H1 (cell line): ENCODE results near the gene PSIP1. TPM values are rescaled to one million over a fixed set of nuclear protein-coding genes. Genes with fewer than 3 reads are reported as not detected.

Experiments used
- CBX5 ChIP-seq: fragments of 300-800, 300-1000 bp; sonication (generic); IDR thresholded peaks from 2 replicates; pipeline ENCODE4 v1.7.1; 2016; ENCODE audit warnings: antibody characterized with exemption, low read length, low read depth
- EP300 ChIP-seq, 2 experiments: IDR thresholded peaks; 1 replicate in 1 of 2; 2 replicates in 1 of 2; pipeline ENCODE4 v1.6.1; 2011 to 2012; ENCODE audit warnings: low read depth in 2 of 2, low read length in 2 of 2, mild to moderate bottlenecking in 2 of 2, borderline replicate concordance in 1 of 2, inconsistent platforms in 1 of 2, moderate library complexity in 1 of 2
- PHF8 ChIP-seq: fragments of 200-600 bp; sonication (generic); conservative IDR thresholded peaks from 2 replicates; pipeline ENCODE4 v1.7.1; 2012; ENCODE audit warnings: low read depth, mild to moderate bottlenecking, inconsistent platforms, low read length, moderate library complexity
- SP1 ChIP-seq: IDR thresholded peaks from 2 replicates; pipeline ENCODE4 v1.6.1; 2011; ENCODE audit warnings: low read depth, low read length
- SRF ChIP-seq: IDR thresholded peaks from 2 replicates; pipeline ENCODE4 v1.6.1; 2011; ENCODE audit warnings: mild to moderate bottlenecking, low read depth, low read length, moderate library complexity
- USF2 ChIP-seq: IDR thresholded peaks from 2 replicates; pipeline ENCODE4 v1.6.1; 2011; ENCODE audit warnings: low read length, improper control_type of control experiment
- polyA plus RNA-seq, 7 experiments: library from polyadenylated mRNA; depleted of rRNA in 3 of 7; stranded (reverse) in 5 of 7; unstranded in 2 of 7; fragments of >200 nt in 5 of 7; fragments of 200-250 nt in 2 of 7; gene quantifications; 1 replicate in 5 of 7; 2 replicates in 1 of 7; 4 replicates in 1 of 7; pipeline versions ENCODE4 v1.2.1 to v1.2.3, GENCODE V29; 2011 to 2013; ENCODE audit warnings: missing spikeins in 2 of 7, mixed read lengths in 2 of 7
- total RNA-seq: library from RNA; stranded (reverse); fragmentation: NEBNext Ultra II Directional; extraction: Animal tissue kit (Norgen Biotek cat#: 25700); gene quantifications from 2 replicates; pipeline ENCODE4 v1.2.1, GENCODE V29; 2021
- TF ChIP-seq, protein P1 (sequence below): fragments of 300-600 bp; sonication (generic); IDR thresholded peaks from 2 replicates; pipeline ENCODE4 v1.7.1; 2012; ENCODE audit warnings: low read length, moderate library complexity, mild to moderate bottlenecking, inconsistent platforms; ENCODE audit not compliant: insufficient replicate concordance

PSIP1 gene
- total and polyA plus RNA-seq, 2 of the 8 experiments (the other 6 are each of a cell fraction or from before 2014, with no cell fraction given) = 63.3 to 387 TPM

GRCh38 chr9:15453956-15454355, 56.8 kb downstream of the PSIP1 start (continued):
- TF ChIP-seq, protein P1, sequence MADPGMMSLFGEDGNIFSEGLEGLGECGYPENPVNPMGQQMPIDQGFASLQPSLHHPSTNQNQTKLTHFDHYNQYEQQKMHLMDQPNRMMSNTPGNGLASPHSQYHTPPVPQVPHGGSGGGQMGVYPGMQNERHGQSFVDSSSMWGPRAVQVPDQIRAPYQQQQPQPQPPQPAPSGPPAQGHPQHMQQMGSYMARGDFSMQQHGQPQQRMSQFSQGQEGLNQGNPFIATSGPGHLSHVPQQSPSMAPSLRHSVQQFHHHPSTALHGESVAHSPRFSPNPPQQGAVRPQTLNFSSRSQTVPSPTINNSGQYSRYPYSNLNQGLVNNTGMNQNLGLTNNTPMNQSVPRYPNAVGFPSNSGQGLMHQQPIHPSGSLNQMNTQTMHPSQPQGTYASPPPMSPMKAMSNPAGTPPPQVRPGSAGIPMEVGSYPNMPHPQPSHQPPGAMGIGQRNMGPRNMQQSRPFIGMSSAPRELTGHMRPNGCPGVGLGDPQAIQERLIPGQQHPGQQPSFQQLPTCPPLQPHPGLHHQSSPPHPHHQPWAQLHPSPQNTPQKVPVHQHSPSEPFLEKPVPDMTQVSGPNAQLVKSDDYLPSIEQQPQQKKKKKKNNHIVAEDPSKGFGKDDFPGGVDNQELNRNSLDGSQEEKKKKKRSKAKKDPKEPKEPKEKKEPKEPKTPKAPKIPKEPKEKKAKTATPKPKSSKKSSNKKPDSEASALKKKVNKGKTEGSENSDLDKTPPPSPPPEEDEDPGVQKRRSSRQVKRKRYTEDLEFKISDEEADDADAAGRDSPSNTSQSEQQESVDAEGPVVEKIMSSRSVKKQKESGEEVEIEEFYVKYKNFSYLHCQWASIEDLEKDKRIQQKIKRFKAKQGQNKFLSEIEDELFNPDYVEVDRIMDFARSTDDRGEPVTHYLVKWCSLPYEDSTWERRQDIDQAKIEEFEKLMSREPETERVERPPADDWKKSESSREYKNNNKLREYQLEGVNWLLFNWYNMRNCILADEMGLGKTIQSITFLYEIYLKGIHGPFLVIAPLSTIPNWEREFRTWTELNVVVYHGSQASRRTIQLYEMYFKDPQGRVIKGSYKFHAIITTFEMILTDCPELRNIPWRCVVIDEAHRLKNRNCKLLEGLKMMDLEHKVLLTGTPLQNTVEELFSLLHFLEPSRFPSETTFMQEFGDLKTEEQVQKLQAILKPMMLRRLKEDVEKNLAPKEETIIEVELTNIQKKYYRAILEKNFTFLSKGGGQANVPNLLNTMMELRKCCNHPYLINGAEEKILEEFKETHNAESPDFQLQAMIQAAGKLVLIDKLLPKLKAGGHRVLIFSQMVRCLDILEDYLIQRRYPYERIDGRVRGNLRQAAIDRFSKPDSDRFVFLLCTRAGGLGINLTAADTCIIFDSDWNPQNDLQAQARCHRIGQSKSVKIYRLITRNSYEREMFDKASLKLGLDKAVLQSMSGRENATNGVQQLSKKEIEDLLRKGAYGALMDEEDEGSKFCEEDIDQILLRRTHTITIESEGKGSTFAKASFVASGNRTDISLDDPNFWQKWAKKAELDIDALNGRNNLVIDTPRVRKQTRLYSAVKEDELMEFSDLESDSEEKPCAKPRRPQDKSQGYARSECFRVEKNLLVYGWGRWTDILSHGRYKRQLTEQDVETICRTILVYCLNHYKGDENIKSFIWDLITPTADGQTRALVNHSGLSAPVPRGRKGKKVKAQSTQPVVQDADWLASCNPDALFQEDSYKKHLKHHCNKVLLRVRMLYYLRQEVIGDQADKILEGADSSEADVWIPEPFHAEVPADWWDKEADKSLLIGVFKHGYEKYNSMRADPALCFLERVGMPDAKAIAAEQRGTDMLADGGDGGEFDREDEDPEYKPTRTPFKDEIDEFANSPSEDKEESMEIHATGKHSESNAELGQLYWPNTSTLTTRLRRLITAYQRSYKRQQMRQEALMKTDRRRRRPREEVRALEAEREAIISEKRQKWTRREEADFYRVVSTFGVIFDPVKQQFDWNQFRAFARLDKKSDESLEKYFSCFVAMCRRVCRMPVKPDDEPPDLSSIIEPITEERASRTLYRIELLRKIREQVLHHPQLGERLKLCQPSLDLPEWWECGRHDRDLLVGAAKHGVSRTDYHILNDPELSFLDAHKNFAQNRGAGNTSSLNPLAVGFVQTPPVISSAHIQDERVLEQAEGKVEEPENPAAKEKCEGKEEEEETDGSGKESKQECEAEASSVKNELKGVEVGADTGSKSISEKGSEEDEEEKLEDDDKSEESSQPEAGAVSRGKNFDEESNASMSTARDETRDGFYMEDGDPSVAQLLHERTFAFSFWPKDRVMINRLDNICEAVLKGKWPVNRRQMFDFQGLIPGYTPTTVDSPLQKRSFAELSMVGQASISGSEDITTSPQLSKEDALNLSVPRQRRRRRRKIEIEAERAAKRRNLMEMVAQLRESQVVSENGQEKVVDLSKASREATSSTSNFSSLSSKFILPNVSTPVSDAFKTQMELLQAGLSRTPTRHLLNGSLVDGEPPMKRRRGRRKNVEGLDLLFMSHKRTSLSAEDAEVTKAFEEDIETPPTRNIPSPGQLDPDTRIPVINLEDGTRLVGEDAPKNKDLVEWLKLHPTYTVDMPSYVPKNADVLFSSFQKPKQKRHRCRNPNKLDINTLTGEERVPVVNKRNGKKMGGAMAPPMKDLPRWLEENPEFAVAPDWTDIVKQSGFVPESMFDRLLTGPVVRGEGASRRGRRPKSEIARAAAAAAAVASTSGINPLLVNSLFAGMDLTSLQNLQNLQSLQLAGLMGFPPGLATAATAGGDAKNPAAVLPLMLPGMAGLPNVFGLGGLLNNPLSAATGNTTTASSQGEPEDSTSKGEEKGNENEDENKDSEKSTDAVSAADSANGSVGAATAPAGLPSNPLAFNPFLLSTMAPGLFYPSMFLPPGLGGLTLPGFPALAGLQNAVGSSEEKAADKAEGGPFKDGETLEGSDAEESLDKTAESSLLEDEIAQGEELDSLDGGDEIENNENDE = no peak
- no peak for TF ChIP-seq SP1
- TF ChIP-seq CBX5 = no peak
- TF ChIP-seq PHF8 = no peak
- no peak for TF ChIP-seq SRF
- TF ChIP-seq USF2 = no peak
- TF ChIP-seq EP300 (IDR thresholded peaks at IDR 0.05; ENCODE audit: borderline replicate concordance in 1 of 2, low read depth in 2 of 2, low read length in 2 of 2) = no peak
- TF ChIP-seq, all 59 proteins: peak for 0
